GM12892 (cell line): ENCODE data around the gene ZBTB7A.

Experiments
- DNase-seq: peaks from one replicate; pipeline ENCODE4 v3.0.0; 2011; ENCODE audit not compliant: insufficient read length
- FAIRE-seq: peaks from 2 replicates; lab custom pipeline; 2011; peaks lifted over from hg19 to GRCh38; lab: Jason Lieb, UNC
- POLR2A ChIP-seq: IDR thresholded peaks from 2 replicates; pipeline ENCODE4 v1.6.1; 2011; ENCODE audit warnings: low read depth, low read length, control low read depth
- POLR2AphosphoS5 ChIP-seq: IDR thresholded peaks from 2 replicates; pipeline ENCODE4 v1.6.1; 2011; ENCODE audit warnings: low read depth, low read length, control low read depth
- TAF1 ChIP-seq: IDR thresholded peaks from 2 replicates; pipeline ENCODE4 v1.6.1; 2011; ENCODE audit warnings: low read depth, mild to moderate bottlenecking, control low read depth, low read length, borderline replicate concordance

The ZBTB7A gene

GRCh38 chr19:4077800-4078684 is 11.3 kb upstream of the ZBTB7A start:
- peak; percentile 94 for FAIRE-seq
- TF ChIP-seq POLR2A (peak; percentile 45; the same call in 1 of the 2 replicates), POLR2AphosphoS5 (no peak), TAF1 (no peak)
- peak; percentile 84 for DNase-seq

GRCh38 chr19:4077007-4077374 is 10.3 kb upstream of the ZBTB7A start:
- TF ChIP-seq POLR2AphosphoS5 (no peak), TAF1 (no peak), POLR2A (no peak)
- no peak for FAIRE-seq
- DNase-seq: no peak

- no peak for FAIRE-seq
- TF ChIP-seq POLR2AphosphoS5: no peak
- TF ChIP-seq POLR2A: no peak
- no peak for TF ChIP-seq TAF1
- DNase-seq: no peak
Measured at GRCh38 chr19:4075373-4075772, 8.7 kb upstream of the ZBTB7A start.

- FAIRE-seq (no peak), DNase-seq (no peak)
- TF ChIP-seq POLR2AphosphoS5 (no peak), TAF1 (no peak), POLR2A (no peak)
Measured at GRCh38 chr19:4071610-4072009, 4.9 kb upstream of the ZBTB7A start.

- no peak for FAIRE-seq
- no peak for DNase-seq
- TF ChIP-seq TAF1 (no peak), POLR2A (no peak), POLR2AphosphoS5 (no peak)
Measured at GRCh38 chr19:4069331-4069959, 2.7 kb upstream of the ZBTB7A start.

GRCh38 chr19:4068047-4068966 is 1.6 kb upstream of the ZBTB7A start:
- FAIRE-seq: no peak
- DNase-seq: no peak
- no peak for TF ChIP-seq POLR2A

GRCh38 chr19:4067396-4068046 is 822 bp upstream of the ZBTB7A start:
- TF ChIP-seq POLR2AphosphoS5 (no peak), POLR2A (no peak), TAF1 (no peak)

GRCh38 chr19:4066176-4066606 is 508 bp downstream of the ZBTB7A start:
- DNase-seq: no peak
- TF ChIP-seq POLR2AphosphoS5: no peak
- no peak for TF ChIP-seq POLR2A
- TF ChIP-seq TAF1: no peak
- FAIRE-seq: no peak

More at GRCh38 chr19:4067396-4068046, 822 bp upstream of the ZBTB7A start:
- FAIRE-seq (peak; percentile 70), DNase-seq (no peak)

- FAIRE-seq (peak; percentile 100), DNase-seq (peak; percentile 99)
- TF ChIP-seq POLR2A (peak; percentile 47; the same call in 1 of the 2 replicates), TAF1 (0 out of 2 replicates have a peak, but pooled peaks have one; percentile 15), POLR2AphosphoS5 (no peak)
Measured at GRCh38 chr19:4065430-4066175, 1.1 kb downstream of the ZBTB7A start.

GRCh38 chr19:4064496-4065260 is 2.0 kb downstream of the ZBTB7A start:
- FAIRE-seq (peak; percentile 81), DNase-seq (no peak)
- TF ChIP-seq TAF1 (no peak), POLR2AphosphoS5 (no peak), POLR2A (no peak)
